Heart left ventricle (tissue), 16 donors: Measurements from ENCODE around the gene EXOC7. TPM values are rescaled to one million over a fixed set of nuclear protein-coding genes. Genes with fewer than 3 reads are reported as not detected.

Source experiments
- ATAC-seq, 4 donors: fragments of 200-7000 bp; cut with Tn5 transposase; one replicate each; pipeline ENCODE4 v1.9.1; 2020 to 2022; ENCODE audit warnings: moderate library complexity in 4 of 4, mild to moderate bottlenecking in 3 of 4, moderate number of reproducible peaks in 1 of 4
- DNase-seq, 5 donors: peaks; one replicate each; pipeline ENCODE4 v3.0.0-alpha.2; 2020
- H3K27ac ChIP-seq, 12 donors: fragments of 200-600 bp; sonication (generic) in 4 of 12; one replicate each; pipeline versions ENCODE4 v1.5.0 to v1.8.0; 2016 to 2022; ENCODE audit warnings: mild to moderate bottlenecking in 2 of 12
- H3K27me3 ChIP-seq, 9 donors: fragments of 200-600 bp; sonication (generic) in 2 of 9; one replicate each; pipeline versions ENCODE4 v1.5.1 to v1.8.0; 2016 to 2022; ENCODE audit warnings: mild to moderate bottlenecking in 3 of 9
- H3K36me3 ChIP-seq, 9 donors: fragments of 200-600 bp; sonication (generic) in 2 of 9; one replicate each; pipeline versions ENCODE4 v1.5.0 to v1.8.0; 2018 to 2022; ENCODE audit warnings: mild to moderate bottlenecking in 2 of 9
- H3K4me1 ChIP-seq, 12 donors: fragments of 200-600 bp; sonication (generic) in 4 of 12; one replicate each; pipeline versions ENCODE4 v1.5.0 to v1.8.0; 2016 to 2022; ENCODE audit warnings: mild to moderate bottlenecking in 3 of 12
- H3K4me3 ChIP-seq, 12 donors: fragments of 200-600 bp; sonication (generic) in 4 of 12; one replicate each; pipeline versions ENCODE4 v1.5.0 to v1.8.0; 2017 to 2022; ENCODE audit warnings: mild to moderate bottlenecking in 9 of 12, moderate library complexity in 4 of 12
- H3K9me3 ChIP-seq, 12 donors: fragments of 200-600 bp; sonication (generic) in 4 of 12; one replicate each; pipeline versions ENCODE4 v1.5.0 to v1.8.0; 2016 to 2022; ENCODE audit warnings: mild to moderate bottlenecking in 1 of 12
- POLR2A ChIP-seq, 2 donors: fragments of 450-650 bp; IDR thresholded peaks; one replicate each; pipeline ENCODE4 v1.6.1; 2017; ENCODE audit warnings: antibody characterized with exemption in 2 of 2, mild to moderate bottlenecking in 2 of 2, moderate library complexity in 2 of 2
- WGBS, 4 donors: extraction: QIAGEN DNeasy Blood & Tissue Kit in 2 of 4; methylation state at CpG; one replicate each; pipeline versions ENCODE4 v1.1.5 to v1.1.7; 2013 to 2018; 5-methylcytosine and 5-hydroxymethylcytosine counted together
- intact Hi-C, 10 donors: fragments of 100-400 bp; cut with DNase I; formaldehyde crosslinking; loops; one replicate each; pipeline versions ENCODE4 v1.11.1 to v1.14.2; 2022
- polyA plus RNA-seq, 2 donors: library from polyadenylated mRNA; stranded (reverse); fragments of 200-250 nt; gene quantifications; one replicate each; pipeline ENCODE4 v1.2.3, GENCODE V29; 2013
- total RNA-seq, 9 donors: library from RNA; depleted of rRNA in 2 of 9; stranded (reverse); fragments of >200 nt in 2 of 9; fragmentation: NEBNext Ultra II Directional in 3 of 9; extraction: Animal tissue kit (Norgen Biotek cat#: 25700) in 3 of 9; gene quantifications; one replicate each; pipeline versions ENCODE4 v1.1.0 to v1.2.4, GENCODE V29; 2016 to 2023
- TF ChIP-seq, protein P1 (sequence below), 12 donors: fragments of 200-600 bp; sonication (generic) in 4 of 12; IDR thresholded peaks; one replicate each; pipeline versions ENCODE4 v1.5.0 to v1.8.0; 2018 to 2022; ENCODE audit warnings: antibody characterized with exemption in 12 of 12, mild to moderate bottlenecking in 5 of 12
- donor health status: ischemic (EF 13 %, LVEDD 7.1; RV severe dilation, severe dysfunction).
- donor health status: healthy with polysubstance abuse.
- donor health status: DM: no; HTN: yes; CAD: no.
- donor health status: DM: no; HTN: no; CAD: no.
- donor health status: ischemic (EF 25% LVEDD 6.9; RV normal size, moderate dysfunction).
- donor health status: ischemic (EF 25% LVEDD 5.7; RV mildly dilated, moderate dysfunction).
- donor health status: healthy.
- donor health status: DM: yes; HTN: yes; CAD: no.
- donor health status: ischemic (EF 35%, LVEDD 5.7; RV mildly dilated, moderate dysfunction).
- donor health status: nonischemic (EF 11% LVEDD 7.7; RV severe dilation, severe dysfunction).
- donor health status: DM: yes; HTN: yes; CAD: no.
- donor health status: PGD.
- donor health status: ischemic (EF 29% LVEDD 5.4; RV normal size, mild dysfunction).
- donor health status: nonischemic (EF 23%, LVEDD 6.1; RV moderate dilation, normal function).

The EXOC7 gene
- total and polyA plus RNA-seq, 11 donors = 39.7 to 107 (median 77.0) TPM

DNA sequence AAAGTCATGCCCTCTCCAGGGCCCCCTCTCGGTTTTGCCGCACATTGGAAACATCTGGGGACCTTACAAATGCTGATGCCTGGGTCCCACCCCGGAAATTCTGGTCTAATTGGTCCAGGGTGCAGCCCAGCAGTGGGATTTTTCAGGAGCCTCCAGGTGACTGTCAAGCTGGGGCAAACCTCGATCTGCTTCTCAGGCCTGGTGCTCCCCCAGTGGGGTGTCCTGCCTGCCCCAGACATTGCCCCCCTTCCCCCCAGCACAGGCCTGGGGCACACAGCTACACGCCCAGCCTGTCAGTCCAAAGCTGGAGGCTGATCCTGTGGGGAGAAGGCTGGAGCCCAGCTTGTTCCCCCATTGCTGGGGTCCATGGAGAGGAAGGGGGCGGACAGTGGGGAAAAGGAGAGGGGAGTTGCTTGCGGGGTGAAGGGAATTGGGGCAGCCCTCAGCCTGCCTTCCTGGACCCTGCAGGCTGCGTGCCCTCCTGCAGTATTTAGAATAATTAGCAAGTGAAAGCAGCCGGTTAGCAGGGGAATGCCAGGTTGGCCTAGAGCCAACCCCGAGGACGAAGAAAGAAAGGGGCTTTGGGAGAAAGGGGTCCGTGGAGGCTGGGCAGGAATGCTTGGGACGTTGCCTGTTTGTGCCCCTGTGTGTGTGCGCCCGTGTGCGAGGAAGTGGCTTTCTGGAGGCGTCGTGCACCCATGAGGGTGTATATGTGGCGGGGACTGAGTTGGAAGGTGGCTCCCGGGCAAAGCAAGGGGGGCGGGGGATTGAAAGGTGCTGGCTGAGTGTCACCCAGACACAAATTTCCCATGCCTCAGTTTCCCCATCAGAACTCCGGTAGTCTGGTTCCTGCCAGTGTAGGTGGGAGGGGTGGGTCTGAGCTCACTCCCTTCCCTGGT lies 31.6 kb upstream of the EXOC7 start:
- intact Hi-C loops = no loop called here
- Histone ChIP-seq H3K4me3 (no peak overlapping the region), H3K9me3 (no peaks in the 10 kb centered on the region), H3K36me3 (no peaks in the 10 kb centered on the region), H3K27ac (no peak overlapping the region), H3K4me1 (peaks cover under 1 to 34% (median 11%) of the 10 kb centered on the region in 12 donors), H3K27me3 (peaks cover 34 to 100% (median 92%) of the 10 kb centered on the region in 9 donors)
- DNase-seq = peak in 1 of 5 donors; percentile 10
- 40 to 47% (median 44%) methylated on average over 21 to 22 of the region's 22 CpGs for WGBS, 4 donors
- no peak for ATAC-seq
- no peak for TF ChIP-seq POLR2A (IDR thresholded peaks at IDR 0.05)
- TF ChIP-seq, protein P1, sequence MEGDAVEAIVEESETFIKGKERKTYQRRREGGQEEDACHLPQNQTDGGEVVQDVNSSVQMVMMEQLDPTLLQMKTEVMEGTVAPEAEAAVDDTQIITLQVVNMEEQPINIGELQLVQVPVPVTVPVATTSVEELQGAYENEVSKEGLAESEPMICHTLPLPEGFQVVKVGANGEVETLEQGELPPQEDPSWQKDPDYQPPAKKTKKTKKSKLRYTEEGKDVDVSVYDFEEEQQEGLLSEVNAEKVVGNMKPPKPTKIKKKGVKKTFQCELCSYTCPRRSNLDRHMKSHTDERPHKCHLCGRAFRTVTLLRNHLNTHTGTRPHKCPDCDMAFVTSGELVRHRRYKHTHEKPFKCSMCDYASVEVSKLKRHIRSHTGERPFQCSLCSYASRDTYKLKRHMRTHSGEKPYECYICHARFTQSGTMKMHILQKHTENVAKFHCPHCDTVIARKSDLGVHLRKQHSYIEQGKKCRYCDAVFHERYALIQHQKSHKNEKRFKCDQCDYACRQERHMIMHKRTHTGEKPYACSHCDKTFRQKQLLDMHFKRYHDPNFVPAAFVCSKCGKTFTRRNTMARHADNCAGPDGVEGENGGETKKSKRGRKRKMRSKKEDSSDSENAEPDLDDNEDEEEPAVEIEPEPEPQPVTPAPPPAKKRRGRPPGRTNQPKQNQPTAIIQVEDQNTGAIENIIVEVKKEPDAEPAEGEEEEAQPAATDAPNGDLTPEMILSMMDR (IDR thresholded peaks at IDR 0.05) = no peak

DNA sequence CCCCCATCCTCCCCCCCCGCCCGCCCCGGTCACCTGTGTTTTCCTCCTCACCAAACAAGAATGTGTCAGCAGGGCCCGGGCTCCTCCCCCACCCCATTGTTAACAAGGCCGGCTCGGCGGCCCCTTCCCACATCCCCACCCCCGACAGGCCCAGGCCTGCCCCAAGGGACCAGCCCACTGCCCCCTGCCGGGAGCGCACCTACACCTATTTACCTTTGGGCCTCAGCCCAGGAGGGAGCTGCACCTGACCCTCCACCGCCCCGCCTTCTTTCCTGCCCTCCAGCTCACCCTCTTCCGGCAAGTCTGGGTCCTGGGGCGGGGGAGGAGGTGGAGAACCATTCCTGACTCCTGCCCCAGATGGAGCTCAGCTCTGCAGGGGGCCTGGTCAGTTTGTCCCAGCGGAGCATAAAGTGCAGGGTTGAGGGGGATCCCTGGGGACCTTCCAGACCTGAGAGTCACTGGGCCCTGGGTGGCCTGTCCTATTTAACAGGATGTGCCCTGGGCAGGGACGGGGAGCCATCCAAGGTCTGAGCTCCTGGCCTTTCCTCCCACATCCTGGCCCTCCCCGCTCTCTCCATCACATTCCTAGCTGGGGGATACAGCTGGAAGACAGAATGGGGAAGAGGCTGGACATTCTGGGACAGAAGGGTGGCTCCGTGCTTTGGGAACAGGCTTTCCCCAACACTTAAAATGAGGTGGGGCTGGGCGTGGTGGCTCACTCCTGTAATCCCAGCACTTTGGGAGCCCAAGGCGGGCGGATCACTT lies 29.2 kb upstream of the EXOC7 start:
- Histone ChIP-seq H3K27ac (no peak overlapping the region), H3K27me3 (peaks cover 13 to 80% (median 68%) of the 10 kb centered on the region in 9 donors), H3K4me1 (peaks cover 0 to 15% (median 2%) of the 10 kb centered on the region in 12 donors), H3K4me3 (no peak overlapping the region), H3K36me3 (no peaks in the 10 kb centered on the region), H3K9me3 (no peaks in the 10 kb centered on the region)
- no peak for TF ChIP-seq POLR2A (IDR thresholded peaks at IDR 0.05)
- TF ChIP-seq, protein P1 (IDR thresholded peaks at IDR 0.05) = no peak
- WGBS, 4 donors = 21 to 32% (median 25%) methylated on average over 15 to 21 of the region's 21 CpGs
- ATAC-seq = no peak
- intact Hi-C loops = no loop called here
- peak in 2 of 5 donors; percentile 11 to 55 for DNase-seq

DNA sequence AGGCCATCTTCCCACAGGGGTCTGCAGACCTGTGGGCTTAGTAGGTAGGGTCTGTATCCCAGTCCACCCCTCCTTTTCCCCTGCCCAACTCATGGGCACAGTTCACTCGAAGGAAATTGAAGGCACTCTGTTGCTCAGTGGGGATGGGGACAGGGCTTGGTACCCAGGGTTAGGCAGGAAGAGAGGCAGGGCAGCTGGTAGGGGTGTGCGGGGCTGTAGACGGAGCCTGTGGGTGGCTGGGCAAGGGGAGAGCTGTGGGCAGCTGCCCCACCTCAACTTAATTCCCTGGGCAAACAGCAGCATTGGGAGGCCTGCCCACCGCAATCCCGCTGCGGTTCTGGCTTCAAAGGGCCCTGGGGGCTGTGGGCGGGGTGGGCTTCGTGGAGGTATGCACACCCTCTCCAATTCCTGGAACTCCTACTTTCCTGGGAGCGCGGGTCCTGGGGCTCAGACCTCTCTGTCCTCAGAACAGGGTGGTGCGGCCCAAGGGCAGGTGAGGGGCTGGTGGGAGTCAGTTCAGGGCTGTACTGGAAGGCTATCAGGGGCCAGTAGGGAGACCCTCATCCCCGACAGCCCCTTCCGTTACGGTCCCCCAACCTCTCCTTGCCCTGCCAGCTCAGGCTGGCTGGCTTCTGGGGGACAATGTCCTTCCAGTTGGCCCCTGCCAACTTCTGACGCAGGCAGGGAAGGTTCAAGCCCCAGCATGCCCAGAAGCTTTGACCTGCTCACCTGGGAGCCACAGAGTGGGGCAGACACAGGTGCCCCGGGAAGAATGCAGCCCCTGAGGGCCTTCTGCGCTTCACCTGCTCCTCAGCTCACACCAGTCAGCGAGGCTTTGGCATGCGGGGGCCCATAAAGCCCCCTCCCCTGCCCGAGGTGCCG lies 28.3 kb upstream of the EXOC7 start:
- ATAC-seq (no peak), DNase-seq (peak in 1 of 5 donors; percentile 37)
- TF ChIP-seq, protein P1 (IDR thresholded peaks at IDR 0.05) = no peak
- no peak for TF ChIP-seq POLR2A (IDR thresholded peaks at IDR 0.05)
- Histone ChIP-seq H3K9me3 (no peaks in the 10 kb centered on the region), H3K27ac (no peak overlapping the region), H3K4me3 (no peak overlapping the region), H3K27me3 (peaks cover 5 to 72% (median 60%) of the 10 kb centered on the region in 9 donors), H3K4me1 (peaks cover 0 to 9% (median 0%) of the 10 kb centered on the region in 12 donors), H3K36me3 (no peaks in the 10 kb centered on the region)
- intact Hi-C loops = no loop called here
- WGBS, 4 donors = 42 to 46% (median 44%) methylated on average over 15 to 21 of the region's 21 CpGs
